GM18909 (cell line): ENCODE measurements around the gene CCDC59.
"Not testable (repeated sequence)": the region's sequence is repeated elsewhere in the genome, so short reads cannot be mapped to it uniquely, and the experiment has no call there.

Experiments used
- ATAC-seq: cut with Tn5 transposase; IDR thresholded peaks from one replicate; pipeline ENCODE4 v1.9.1; 2021; ENCODE audit warnings: mild to moderate bottlenecking; ENCODE audit not compliant: unreplicated experiment, poor library complexity

CCDC59 gene, protein sequence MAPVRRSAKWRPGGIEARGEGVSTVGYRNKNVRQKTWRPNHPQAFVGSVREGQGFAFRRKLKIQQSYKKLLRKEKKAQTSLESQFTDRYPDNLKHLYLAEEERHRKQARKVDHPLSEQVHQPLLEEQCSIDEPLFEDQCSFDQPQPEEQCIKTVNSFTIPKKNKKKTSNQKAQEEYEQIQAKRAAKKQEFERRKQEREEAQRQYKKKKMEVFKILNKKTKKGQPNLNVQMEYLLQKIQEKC

DNA sequence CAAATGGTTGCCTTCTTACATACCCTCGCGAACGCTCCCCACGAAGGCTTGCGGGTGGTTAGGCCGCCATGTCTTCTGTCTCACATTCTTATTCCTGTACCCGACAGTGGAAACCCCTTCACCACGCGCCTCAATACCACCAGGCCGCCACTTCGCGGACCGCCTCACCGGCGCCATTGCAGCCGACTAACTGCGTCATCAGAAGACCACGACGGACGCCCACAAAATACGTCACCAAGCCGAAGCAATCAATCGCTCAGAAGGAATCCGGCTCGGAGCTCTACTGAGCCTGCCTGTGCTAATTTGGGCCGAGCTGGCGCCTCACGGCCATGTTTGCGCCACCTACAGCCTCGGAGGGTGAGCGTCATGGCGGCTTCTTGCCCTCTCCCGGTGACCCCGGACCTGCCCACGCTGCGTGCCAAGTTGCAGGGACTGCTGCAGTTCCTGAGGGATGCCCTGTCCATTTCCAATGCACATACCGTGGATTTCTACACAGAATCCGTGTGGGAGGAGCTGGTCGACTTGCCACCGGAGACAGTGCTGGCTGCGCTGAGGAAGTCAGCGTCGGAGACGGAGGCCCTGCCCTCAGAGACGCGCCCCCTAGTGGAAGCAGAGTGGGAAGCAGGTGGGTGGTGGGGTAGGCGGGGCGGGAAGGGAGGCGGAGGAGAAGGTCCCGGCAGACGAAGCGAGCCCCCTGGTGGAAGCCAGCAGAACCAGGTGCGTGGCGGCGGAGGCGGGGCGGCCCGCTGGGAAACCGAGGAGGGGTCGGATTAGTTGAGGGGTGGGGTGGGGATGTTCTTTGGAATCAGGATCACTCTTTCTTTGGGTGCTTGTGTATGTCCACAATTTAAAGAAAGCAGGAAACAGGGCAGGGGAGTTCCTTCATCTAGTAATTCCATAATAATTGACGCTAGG lies at the start of gene CCDC59, which contains the start of gene METTL25:
Gene CCDC59, minus strand, starts transcription at position 188 of the 915 bp plus-strand sequence. Its CDS starts 11 bp downstream, at position 177.
Gene METTL25, plus strand, starts transcription at position 330 of the 915 bp plus-strand sequence. Its CDS starts 37 bp downstream, at position 367.
- peak; percentile 95 for ATAC-seq

DNA sequence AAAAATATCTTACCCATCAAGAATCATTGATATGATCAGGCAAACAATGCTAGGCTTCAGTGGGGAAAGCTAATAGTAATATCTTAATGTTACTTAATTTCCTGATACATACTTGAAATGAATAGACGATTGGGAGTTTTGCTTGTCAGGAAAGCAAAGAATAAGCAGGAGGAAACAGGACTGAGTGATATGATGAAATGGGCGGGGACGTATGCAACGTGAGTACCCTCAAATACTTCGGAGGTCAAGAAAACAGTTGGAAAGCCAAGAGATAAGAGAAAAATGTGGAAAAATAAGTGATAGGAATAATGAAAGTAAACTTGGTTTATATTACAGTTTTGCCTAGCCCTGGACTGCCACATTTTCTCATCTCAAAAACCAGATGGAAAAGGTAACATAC lies 49.3 kb upstream of the CCDC59 start:
- no peak for ATAC-seq

DNA sequence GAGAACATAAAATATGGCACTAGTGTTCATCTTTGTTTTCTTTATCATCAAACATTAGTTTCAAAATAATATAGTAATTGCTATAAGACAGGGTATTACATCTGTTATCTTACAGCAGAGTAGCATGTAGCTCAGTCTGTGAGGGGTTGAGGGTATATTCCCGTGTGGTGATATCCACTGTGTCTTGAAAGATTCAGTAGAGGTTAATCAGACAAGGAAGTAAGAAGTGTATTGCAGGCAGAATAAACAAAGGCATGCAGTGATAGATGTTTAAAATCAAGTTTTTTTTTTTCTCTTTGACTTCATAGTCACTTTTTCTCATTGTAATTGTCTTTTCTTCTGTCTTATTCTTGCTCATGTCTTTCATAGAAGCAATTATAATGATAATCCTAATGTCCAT lies 48.5 kb upstream of the CCDC59 start:
- no peak for ATAC-seq

DNA sequence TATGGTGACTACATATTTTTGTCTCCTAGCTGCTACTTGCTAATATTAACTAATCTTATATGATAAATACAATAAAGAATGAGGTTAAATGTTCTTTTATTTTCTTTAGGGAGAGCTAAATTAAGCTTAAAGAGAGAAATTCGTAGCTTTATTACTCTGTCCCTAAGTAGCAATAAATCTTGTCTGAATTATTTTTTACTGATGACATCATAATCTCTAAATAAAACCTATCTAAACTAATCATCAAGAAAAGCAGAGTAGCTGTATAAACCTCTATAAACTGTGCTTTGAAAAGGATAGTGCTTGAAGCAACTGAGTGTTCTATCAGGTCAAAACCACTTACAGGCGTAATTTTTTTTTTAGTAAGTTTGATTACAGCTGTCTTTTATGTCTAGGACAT lies 42.6 kb upstream of the CCDC59 start:
- ATAC-seq, result no peak

DNA sequence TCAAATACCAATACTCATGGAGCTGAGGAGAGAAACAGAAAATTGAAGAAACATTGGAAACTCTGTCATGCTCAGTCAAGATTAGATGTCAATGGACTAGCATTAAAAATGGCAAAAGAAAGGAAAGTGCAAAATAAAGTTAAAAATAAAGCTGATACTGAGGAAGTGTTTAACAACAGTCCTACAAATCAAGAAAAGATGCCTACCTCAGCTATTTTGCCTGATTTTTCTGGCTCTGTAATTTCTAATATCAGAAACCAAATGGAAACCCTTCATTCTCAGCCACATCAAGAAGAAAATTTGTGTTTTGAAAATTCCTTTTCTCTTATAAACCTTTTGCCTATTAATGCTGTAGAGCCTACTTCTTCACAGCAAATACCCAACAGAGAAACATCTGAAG lies 40.7 kb upstream of the CCDC59 start:
- ATAC-seq, result no peak

DNA sequence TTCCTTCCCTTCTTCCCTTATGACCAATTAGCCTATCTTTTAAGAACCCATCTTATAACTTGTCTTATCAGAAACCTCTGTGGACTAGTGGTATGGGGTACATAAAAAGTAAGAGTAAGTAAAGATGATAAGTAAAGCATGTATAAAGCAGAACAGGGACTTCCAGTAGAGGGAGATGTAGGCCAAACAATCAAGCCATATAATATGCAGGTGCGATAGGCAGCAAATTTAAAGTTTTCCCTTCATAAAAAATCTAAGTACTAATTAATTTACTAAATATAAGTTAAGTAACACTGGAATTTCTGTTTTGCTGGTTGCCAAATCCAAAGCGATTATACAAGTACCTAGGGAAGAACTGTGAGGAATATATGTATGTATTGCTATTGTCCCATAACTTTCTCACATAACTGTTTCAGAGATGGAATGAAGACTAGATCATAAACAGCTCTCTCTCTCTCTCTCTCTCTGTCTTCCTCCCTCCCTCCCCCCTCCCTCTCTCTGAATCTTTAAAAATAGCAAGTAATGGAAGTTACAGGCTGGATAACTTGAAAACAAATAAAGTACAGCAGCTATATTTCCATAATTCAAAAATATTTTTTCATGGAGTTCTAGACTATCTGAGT lies 25.9 kb upstream of the CCDC59 start:
- ATAC-seq, result peak; percentile 63

DNA sequence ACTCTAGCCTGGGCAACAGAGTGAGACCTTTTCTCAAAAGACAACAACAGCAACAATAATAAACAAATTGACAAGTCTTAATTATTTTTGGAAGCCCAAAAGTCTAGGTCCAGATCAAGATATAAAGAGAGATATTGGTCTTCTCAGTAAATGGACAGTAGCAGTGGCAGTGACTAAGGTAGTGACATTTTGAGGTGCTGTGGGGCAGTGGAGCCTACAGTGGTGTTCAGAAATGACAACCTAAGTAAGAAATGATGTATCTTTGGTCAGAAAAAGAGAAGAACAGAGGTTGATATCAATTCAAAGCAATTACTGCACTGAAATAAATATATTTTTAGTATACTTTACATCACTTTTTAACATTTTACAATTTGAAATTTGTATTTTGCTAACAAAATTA lies 20.8 kb upstream of the CCDC59 start:
- ATAC-seq, result no peak

DNA sequence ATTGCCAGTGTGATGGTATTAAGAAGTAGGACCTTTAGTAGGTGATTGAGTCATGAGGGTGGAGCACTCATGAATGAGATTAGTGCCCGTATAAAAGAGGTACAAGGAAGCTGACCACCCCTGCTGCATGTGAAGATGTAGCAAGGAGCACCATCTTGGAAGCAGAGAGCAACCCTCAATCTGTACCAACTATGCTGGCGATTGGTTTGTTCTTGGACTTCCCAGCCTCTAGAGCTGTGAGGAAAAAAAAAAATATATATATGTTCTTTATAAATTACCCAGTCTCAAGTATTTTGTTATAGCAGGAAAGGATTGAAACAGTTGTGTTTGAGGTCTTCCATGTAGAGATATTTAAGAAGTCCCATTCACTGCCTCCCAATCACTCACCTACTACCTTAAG lies 17.0 kb upstream of the CCDC59 start:
- ATAC-seq, result no peak

DNA sequence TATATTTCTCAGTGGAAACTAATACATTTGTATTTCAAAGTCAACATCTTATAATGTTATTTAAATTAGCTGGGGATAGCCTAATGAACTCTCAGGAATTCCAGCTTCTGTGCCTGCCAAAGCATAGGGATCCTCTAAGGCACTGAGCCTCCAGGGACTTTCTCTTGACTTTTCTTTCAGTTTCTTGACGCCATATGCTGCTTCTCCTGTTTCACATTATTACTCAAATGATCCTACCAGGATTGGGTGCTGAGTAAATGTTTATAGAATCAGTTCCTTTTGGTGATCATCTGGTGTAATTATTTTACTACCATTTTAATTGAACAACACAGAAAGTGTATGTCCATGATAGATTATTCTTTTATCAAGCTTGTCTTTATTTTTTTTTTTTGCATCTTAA lies 8.0 kb upstream of the CCDC59 start:
- ATAC-seq, result no peak

DNA sequence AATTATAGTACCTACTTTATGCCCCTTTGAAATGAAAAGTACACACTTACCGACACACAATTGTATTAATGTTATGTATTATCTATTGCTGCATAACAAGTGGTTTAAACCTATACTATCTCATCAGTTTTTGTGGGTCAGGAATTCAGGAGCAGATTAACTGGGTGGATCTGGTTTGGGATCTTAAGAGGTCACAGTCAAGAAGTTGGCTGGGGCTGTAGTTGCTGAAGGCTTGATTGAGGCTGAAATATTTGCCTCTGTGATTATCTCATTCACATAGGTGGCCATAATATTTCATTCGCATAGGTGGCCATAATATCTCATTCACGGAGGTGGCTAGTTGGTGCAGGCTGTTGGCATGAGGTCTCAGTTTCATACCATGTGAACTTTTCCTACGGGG lies 5.8 kb upstream of the CCDC59 start:
- no peak for ATAC-seq

DNA sequence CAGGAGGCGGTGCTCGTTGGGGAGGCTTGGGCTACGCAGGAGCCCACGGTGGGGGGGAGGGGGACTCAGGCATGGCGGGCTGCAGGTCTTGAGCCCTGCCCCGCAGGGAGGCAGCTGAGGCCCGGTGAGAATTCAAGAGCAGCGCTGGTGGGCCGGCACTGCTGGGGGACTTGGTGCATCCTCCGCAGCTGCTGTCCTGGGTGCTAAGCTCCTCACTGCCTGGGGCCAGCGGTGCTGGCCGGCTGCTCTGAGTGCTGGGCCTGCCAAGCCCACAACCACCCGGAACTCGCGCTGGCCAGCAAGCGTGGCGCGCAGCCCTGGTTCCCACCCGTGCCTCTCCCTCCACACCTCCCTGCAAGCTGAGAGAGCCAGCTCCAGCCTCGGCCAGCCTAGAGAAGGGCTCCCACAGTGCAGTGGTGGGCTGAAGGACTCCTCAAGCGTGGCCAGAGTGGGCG lies 3.3 kb upstream of the CCDC59 start:
- no peak for ATAC-seq

DNA sequence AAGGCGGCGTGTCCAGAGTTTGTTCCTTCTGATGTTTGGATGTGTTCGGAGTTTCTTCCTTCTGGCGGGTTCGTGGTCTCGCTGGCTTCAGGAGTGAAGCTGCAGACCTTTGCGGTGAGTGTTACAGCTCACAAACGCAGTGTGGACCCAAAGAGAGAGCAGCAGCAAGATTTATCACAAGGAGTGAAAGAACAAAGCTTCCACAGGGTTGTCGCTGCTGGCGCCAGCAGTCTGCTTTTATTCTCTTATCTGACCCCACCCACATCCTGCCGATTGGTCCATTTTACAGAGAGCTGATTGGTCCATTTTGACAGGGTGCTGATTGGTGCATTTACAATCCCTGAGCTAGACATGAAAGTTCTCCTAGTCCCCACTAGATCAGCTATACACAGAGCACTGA lies 2.6 kb upstream of the CCDC59 start:
- not testable (repeated sequence) for ATAC-seq

DNA sequence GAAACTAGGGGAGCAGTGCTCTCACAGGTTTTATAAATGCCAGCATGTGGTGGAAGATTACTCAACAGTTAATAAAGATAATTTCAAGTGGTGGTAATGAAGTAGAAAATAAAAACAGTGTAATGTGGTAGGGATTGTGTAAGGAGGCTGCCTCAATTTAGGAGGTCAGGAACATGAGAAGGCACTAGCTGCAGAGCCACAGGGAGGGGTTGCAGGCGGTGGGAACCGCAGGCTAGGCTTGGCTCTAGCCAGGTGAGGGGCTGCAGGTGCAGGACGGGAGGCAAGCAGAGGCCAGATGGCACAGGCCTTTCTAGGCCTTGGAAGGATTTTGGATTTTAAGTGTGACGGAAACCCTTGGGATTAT lies 910 bp upstream of the CCDC59 start:
- ATAC-seq, result peak; percentile 9

DNA sequence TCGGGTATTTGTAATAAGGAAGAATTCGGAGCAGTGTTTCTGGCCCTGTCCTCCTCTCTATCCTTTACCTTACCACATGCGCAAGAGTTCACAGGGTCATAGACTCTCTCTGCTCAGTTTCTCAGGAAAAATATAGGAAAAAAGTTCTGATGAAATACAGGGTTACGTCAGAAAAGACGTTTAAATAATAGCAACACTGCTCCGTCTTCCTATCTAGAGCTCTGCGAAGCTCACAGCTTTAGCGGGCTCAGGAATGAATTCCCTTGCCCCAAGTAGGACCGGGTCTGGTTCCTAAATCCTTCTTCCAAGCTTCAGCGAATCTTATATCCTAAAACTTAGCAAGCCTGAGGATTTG lies 365 bp downstream of the CCDC59 start:
- no peak for ATAC-seq

DNA sequence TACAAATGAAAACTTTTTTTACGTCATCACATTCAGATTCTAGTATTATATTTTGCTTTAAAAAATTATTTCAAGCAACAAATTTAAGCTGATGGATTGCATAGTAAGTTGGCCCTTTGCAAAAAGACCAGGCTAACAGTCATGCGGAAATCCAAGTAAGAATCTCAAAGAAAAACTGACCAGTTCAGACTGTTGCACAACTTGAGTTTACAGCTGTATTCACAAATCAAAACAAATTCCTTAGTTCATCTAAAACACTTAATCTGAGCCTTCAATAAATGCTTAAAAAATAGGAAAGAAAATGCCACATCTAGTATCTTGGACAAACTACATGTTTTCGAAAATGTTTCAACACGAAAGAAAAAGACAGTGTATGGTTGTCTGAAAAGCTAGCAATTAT lies 847 bp downstream of the CCDC59 start:
- ATAC-seq, result no peak

DNA sequence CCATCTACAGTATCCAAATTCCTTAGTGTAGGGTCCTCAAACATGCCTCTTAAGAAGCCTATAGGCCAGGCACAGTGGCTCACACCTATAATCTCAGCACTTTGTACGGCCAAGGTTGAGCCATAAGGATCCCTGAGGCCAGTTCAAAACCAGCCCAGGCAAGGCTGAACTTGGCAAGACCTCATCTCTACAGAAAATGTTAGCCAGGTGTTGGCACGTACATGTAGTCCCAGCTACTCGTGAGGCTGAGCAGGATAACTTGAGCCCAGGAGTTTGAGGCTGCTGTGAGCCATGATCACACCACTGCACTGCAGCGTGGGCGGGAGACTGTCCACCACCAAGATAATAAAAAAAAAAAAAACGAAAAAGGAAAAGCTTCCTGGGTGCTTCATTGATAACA lies 6.8 kb downstream of the CCDC59 start:
- no peak for ATAC-seq

DNA sequence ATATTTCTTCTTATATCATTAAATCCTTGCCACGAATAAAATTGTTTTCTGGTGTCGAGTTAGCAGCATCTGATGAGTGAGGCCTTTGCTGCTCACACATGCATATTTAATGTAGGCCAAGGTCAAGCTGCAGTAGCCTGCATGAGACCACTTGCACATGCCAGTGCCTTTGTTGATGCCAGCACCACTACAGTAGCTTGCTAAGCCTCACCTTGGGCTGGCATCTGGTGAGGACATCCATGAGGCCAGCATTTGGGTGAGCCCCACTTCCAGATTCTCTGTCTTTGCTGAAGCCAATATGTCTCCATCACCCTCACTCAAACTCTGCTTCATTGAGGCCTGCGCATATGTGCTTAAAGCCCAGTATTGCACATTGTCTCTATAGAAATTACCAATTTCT lies 8.0 kb downstream of the CCDC59 start:
- ATAC-seq, result no peak

DNA sequence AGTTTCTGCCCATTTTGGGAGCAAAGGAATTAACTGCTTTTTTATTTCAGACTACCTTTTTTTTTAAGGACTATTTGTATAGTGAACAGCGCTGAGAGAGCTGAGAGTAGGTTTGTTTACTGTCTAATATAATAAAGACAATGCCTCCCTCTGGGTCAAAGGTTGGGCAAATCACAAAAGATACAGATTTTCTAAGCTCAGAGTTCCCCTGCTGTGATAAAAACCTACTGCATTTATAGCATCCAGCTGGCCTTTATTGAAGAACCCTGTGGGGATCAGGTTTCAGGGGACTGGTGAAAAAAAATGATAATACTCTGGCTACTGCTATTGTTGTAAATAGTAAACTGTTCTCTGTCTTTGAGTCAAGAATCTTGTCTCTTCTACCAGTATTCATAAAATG lies 28.7 kb downstream of the CCDC59 start:
- no peak for ATAC-seq

DNA sequence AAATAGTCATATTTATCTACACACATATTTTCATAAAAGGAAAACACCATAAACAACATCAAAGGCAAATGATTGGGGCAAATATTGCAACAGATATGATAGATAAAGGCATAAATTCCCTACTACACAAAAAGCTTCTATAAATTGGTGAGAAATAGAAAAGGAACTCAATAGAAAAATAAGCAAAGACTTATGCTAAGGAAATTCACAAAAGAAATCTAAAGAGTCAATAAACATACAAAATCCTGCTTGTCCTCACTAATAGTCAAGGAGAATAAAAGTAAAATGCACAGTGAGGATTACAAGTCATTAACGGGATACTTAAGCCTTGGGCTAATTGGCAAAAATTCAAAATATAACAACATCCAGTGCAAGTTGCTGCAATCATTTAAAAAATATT lies 30.3 kb downstream of the CCDC59 start:
- no peak for ATAC-seq

DNA sequence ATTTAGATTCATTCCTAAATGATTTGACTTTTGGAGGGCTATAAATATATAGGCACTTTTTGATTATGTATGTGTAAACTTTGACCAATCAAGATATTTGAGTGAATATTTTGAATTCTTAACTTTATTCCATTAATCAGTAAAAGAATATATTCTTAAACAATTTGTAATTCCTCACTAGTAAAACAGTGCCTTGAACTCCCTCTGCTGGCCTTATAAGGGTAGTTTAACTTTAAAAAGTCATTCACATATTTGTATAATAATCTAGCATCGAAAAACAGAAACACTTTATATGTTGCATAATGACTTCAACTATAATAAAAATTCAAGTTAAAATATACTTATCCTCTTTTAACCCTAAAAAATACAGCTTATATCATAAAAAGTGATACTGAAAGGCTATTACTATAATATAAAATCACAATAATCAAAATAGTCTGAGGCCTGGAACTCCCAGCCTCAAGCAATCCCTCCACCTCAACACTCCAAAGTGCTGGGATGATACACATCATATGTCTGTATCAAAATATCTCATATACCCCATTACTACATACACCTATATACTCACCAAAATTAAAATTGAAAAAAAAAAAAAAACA lies 31.2 kb downstream of the CCDC59 start:
- no peak for ATAC-seq
